Testis (tissue), 2 donors: ENCODE data around the gene ZNF525.

ENCODE experiments used
- CTCF ChIP-seq, 3 experiments: fragments of 450-650 bp in 2 of 3; fragments of 200-600 bp in 1 of 3; sonication (generic) in 1 of 3; IDR thresholded peaks; one replicate each; pipeline ENCODE4 v1.5.1; 2016 to 2019; ENCODE audit warnings: antibody characterized with exemption in 3 of 3, mild to moderate bottlenecking in 2 of 3, moderate library complexity in 1 of 3
- POLR2A ChIP-seq: fragments of 450-650 bp; IDR thresholded peaks from one replicate; pipeline ENCODE4 v1.6.1; 2017; ENCODE audit warnings: antibody characterized with exemption, mild to moderate bottlenecking, moderate library complexity

- TF ChIP-seq CTCF (IDR thresholded peaks at IDR 0.05) (no peak), POLR2A (no peak)
Observed at GRCh38 chr19:53394522-53394973, 29.0 kb downstream of the ZNF525 start.
